Natural killer cell (primary cell): Measurements from ENCODE around the gene RPS5. TPM values are rescaled to one million over a fixed set of nuclear protein-coding genes. Genes with fewer than 3 reads are reported as not detected.

Experiments
- ATAC-seq, 3 donors: fragments of 150-1000 bp in 2 of 3; fragments of 200-7000 bp in 1 of 3; cut with Tn5 transposase; 1 replicate in 1 of 3; 2 replicates in 2 of 3; pipeline ENCODE4 v1.10.0; 2021; ENCODE audit warnings: mild to moderate bottlenecking in 2 of 3, moderate library complexity in 2 of 3
- DNase-seq, 2 donors: peaks; one replicate each; pipeline versions ENCODE4 v3.0.0 to v3.0.0-alpha.2; 2013 to 2021; ENCODE audit warnings: mixed read lengths in 1 of 2
- H3K27ac ChIP-seq: one replicate; pipeline ENCODE4 v1.5.1; 2013; ENCODE audit warnings: mild to moderate bottlenecking, low read length
- H3K27me3 ChIP-seq: one replicate; pipeline ENCODE4 v1.6.1; 2013; ENCODE audit warnings: low read length; ENCODE audit not compliant: control insufficient read depth, insufficient read depth
- H3K36me3 ChIP-seq: one replicate; pipeline ENCODE4 v1.6.1; 2013; ENCODE audit warnings: low read length; ENCODE audit not compliant: control insufficient read depth, insufficient read depth
- H3K4me1 ChIP-seq: one replicate; pipeline ENCODE4 v1.6.1; 2013; ENCODE audit warnings: low read length; ENCODE audit not compliant: control insufficient read depth, insufficient read depth
- H3K4me3 ChIP-seq: one replicate; pipeline ENCODE4 v1.5.1; 2013; ENCODE audit warnings: low read length
- H3K9me3 ChIP-seq: one replicate; pipeline ENCODE4 v1.6.1; 2013; ENCODE audit warnings: low read length; ENCODE audit not compliant: control insufficient read depth, insufficient read depth
- H3K27ac Mint-ChIP-seq, 2 donors: one replicate each; pipeline ENCODE4 v1.8.0; 2022; ENCODE audit warnings: mild to moderate bottlenecking in 2 of 2, mixed read lengths in 2 of 2, moderate library complexity in 1 of 2
- H3K27me3 Mint-ChIP-seq, 2 donors: one replicate each; pipeline ENCODE4 v1.8.0; 2022; ENCODE audit warnings: low read depth in 2 of 2, mixed read lengths in 2 of 2
- H3K36me3 Mint-ChIP-seq: one replicate; pipeline ENCODE4 v1.8.0; 2022; ENCODE audit warnings: mixed read lengths
- H3K4me1 Mint-ChIP-seq, 2 donors: one replicate each; pipeline ENCODE4 v1.8.0; 2022; ENCODE audit warnings: mixed read lengths in 2 of 2
- H3K4me3 Mint-ChIP-seq: one replicate; pipeline ENCODE4 v1.8.0; 2022; ENCODE audit warnings: mild to moderate bottlenecking, moderate library complexity, mixed read lengths
- H3K9me3 Mint-ChIP-seq, 2 donors: one replicate each; pipeline ENCODE4 v1.8.0; 2022; ENCODE audit warnings: mixed read lengths in 2 of 2
- WGBS: methylation state at CpG from one replicate; pipeline ENCODE4 v1.1.7; 2013; ENCODE audit warnings: missing lambda C conversion rate; ENCODE audit not compliant: insufficient coverage; 5-methylcytosine and 5-hydroxymethylcytosine counted together
- intact Hi-C: fragments of 100-400 bp; cut with micrococcal nuclease; formaldehyde crosslinking; loops from one replicate; pipeline ENCODE4 v1.14.2; 2022
- total RNA-seq, 4 donors: library from RNA; stranded (reverse); fragments of 120-200 nt in 1 of 4; gene quantifications; one replicate each; pipeline versions ENCODE4 v1.2.3 to v1.2.4, GENCODE V29; 2013 to 2022
- TF ChIP-seq, protein P1 (sequence below): fragments of 200-600 bp; IDR thresholded peaks from one replicate; pipeline ENCODE4 v1.8.0; 2022; ENCODE audit warnings: antibody characterized with exemption

RPS5 gene
- total RNA-seq, 3 donors from 2014 or later (not counting 1 experiment from before 2014, with no cell fraction given), result 406 to 580 (median 525) TPM

DNA sequence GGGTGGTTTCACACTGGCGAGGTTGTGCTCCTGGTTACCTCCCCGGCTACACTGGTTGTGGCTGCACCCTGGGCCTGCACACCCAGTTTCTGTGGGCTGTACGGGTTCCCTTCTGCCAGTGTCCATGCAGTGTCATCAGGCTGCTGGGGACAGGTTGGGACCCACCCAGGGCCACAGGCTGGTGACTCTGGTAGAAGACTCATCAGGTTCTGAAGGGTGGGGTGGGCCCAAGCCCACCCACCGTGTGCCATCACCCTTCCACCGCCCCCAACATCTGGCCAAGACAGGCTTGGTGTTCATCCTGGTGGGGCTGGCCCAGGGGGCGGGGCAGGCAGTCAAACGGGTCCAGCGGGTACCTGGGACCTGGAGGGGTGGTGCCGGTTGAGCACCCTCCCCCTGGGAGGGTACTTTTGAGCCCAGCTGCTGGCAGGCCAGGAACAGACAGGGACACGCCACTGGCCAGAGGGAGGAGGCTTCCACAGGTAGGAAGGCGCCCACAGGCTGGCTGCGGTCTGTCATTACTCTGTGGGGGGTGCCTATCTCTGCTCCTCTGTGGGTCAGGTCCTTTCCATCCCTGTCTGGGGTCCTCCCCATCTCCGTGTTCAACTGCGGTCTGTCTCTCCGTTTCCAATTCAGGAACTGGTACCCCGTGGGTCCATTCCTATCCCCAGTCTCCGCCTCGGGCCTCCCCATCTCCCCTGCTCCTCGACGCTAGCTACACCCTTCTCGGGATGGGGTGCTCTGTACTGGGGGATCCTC is 8.3 kb downstream of the RPS5 start, which contains the start of gene RNF225:
Gene RNF225 (plus strand): TSS at position 437 of the 759 bp plus-strand sequence. CDS start 434 bp downstream, outside the sequence.
- ATAC-seq, result no peak
- intact Hi-C loops, result no loop called here
- no peaks in the 10 kb centered on the region for H3K9me3 ChIP-seq
- 59% methylated on average over 21 of the region's 21 CpGs for WGBS
- Mint-ChIP-seq H3K4me3 (no peak within 1 kb of the TSS), H3K9me3 (no peaks in the 10 kb centered on the region), H3K27me3 (peaks cover 0 to 20% of the 10 kb centered on the region in 2 donors), H3K36me3 (peaks cover 8% of the 10 kb centered on the region), H3K27ac (no peak within 1 kb of the TSS), H3K4me1 (peaks cover 2 to 6% of the 10 kb centered on the region in 2 donors)
- H3K27ac ChIP-seq, result no peak within 1 kb of the TSS
- TF ChIP-seq, protein P1, sequence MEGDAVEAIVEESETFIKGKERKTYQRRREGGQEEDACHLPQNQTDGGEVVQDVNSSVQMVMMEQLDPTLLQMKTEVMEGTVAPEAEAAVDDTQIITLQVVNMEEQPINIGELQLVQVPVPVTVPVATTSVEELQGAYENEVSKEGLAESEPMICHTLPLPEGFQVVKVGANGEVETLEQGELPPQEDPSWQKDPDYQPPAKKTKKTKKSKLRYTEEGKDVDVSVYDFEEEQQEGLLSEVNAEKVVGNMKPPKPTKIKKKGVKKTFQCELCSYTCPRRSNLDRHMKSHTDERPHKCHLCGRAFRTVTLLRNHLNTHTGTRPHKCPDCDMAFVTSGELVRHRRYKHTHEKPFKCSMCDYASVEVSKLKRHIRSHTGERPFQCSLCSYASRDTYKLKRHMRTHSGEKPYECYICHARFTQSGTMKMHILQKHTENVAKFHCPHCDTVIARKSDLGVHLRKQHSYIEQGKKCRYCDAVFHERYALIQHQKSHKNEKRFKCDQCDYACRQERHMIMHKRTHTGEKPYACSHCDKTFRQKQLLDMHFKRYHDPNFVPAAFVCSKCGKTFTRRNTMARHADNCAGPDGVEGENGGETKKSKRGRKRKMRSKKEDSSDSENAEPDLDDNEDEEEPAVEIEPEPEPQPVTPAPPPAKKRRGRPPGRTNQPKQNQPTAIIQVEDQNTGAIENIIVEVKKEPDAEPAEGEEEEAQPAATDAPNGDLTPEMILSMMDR, result no peak
- H3K4me1 ChIP-seq, result peaks cover 5% of the 10 kb centered on the region
- H3K4me3 ChIP-seq, result no peak within 1 kb of the TSS
- H3K36me3 ChIP-seq, result peaks cover 29% of the 10 kb centered on the region
- no peak for DNase-seq
- H3K27me3 ChIP-seq, result peaks cover 10% of the 10 kb centered on the region

DNA sequence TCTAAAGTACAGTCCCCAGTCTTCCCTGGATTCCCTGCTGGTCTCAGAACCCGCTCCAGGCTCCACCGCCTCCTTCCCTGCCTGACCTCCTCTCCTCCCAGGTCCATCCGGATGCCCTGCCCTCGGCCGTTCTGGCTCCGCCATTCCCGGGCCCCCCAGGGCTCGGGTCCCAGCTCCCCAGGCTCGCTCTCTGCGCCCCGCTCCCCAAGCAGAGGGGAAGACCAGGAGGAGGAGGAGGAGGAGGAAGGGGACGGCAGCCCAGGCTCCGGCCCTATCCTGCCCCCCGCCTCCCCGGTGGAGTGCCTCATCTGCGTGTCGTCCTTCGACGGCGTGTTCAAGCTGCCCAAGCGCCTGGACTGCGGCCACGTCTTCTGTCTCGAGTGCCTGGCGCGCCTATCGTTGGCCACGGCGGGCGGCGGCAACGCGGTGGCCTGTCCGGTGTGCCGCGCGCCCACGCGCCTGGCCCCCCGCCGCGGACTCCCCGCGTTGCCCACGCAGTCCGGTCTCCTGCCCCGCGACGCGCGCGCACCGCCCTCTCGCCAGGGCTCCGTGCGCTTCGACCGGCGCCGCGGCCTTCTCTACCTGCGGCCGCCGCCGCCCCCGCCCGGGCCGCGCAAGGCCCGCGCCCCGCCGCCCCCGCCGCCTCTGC is 9.0 kb downstream of the RPS5 start:
- no peak overlapping the region for H3K4me3 Mint-ChIP-seq

DNA sequence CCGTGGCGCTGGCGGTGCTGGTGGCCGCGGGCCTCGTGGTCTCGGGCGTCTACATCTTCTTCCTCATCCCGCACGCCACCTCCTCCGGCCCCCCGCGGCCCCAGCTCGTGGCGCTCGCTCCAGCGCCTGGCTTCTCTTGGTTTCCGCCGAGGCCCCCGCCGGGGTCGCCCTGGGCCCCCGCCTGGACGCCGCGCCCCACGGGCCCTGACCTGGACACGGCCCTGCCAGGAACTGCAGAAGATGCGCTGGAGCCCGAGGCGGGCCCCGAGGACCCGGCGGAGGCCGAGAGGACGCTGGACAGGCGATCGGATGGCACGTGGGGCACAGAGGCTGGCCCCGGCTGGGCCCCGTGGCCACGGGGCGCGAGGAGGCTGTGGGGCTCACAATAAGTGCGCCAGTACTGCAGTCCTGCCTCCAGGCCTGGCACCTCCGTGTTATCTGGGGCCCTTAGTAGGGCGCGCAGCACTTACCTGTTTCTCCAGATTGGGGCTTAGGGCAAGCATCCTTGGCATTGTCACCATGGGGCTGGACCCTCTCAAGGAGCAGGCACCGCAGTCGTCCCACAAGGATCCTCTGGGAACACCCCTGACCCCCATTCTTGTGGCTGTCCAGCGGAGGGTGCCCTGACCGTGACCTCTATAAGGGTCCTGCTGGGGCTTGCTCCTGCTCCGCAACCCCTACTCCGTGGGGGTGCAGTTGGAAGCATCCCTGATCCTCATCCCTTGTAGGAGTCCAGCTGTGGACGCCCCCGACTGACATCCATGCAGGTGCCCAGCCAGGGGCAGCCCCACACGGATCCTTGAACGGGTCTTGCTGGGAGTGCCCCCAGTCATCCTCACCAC is 9.8 kb downstream of the RPS5 start:
- H3K27ac Mint-ChIP-seq, result no peak overlapping the region
- Histone ChIP-seq H3K27ac (no peak overlapping the region), H3K27me3 (peaks cover 10% of the 10 kb centered on the region), H3K36me3 (peaks cover 26% of the 10 kb centered on the region), H3K4me1 (peaks cover 17% of the 10 kb centered on the region), H3K4me3 (no peak overlapping the region), H3K9me3 (no peaks in the 10 kb centered on the region)
- intact Hi-C loops, result no loop called here
- H3K27me3 Mint-ChIP-seq, result peaks cover 0 to 23% of the 10 kb centered on the region in 2 donors
- no peaks in the 10 kb centered on the region for H3K9me3 Mint-ChIP-seq
- 42% methylated on average over 58 of the region's 58 CpGs for WGBS
- peaks cover 14 to 18% of the 10 kb centered on the region in 2 donors for H3K4me1 Mint-ChIP-seq
- H3K4me3 Mint-ChIP-seq, result no peak overlapping the region
- no peak for ATAC-seq
- no peak for DNase-seq
- peaks cover 8% of the 10 kb centered on the region for H3K36me3 Mint-ChIP-seq
- TF ChIP-seq, protein P1, result no peak

More for the DNA sequence above, 9.0 kb downstream of the RPS5 start:
- intact Hi-C loops, result no loop called here
- Histone ChIP-seq H3K4me3 (no peak overlapping the region), H3K9me3 (no peaks in the 10 kb centered on the region), H3K4me1 (peaks cover 12% of the 10 kb centered on the region), H3K27ac (no peak overlapping the region), H3K27me3 (peaks cover 10% of the 10 kb centered on the region), H3K36me3 (peaks cover 26% of the 10 kb centered on the region)
- Mint-ChIP-seq H3K27me3 (peaks cover 0 to 22% of the 10 kb centered on the region in 2 donors), H3K4me1 (peaks cover 9 to 13% of the 10 kb centered on the region in 2 donors), H3K36me3 (peaks cover 8% of the 10 kb centered on the region), H3K27ac (no peak overlapping the region), H3K9me3 (no peaks in the 10 kb centered on the region)
- no peak for ATAC-seq
- DNase-seq, result no peak
- WGBS, result 10% methylated on average over 75 of the region's 75 CpGs
- TF ChIP-seq, protein P1, result no peak
